ENCODE results near the gene STX5. TPM values are rescaled to one million over a fixed set of nuclear protein-coding genes. Genes with fewer than 3 reads are reported as not detected.

The STX5 gene
- total and polyA plus RNA-seq, 10 of the 15 experiments (the other 5 are each of a cell fraction or from before 2014, with no cell fraction given), result 3.8 to 35.4 (median 27.4) TPM

GRCh38 chr11:62787005-62787759, 44.7 kb downstream of the STX5 start, which contains the start of gene TMEM179B:
TMEM179B (plus strand) TSS chr11:62787402; CDS start chr11:62787432, 30 bp downstream.
- intact Hi-C loops (cut with micrococcal nuclease; ENCODE audit: unreplicated experiment), result loop anchor here (2.0 to 5.0 kb wide), 3 partner anchors 16 to 95 kb away; partner anchors contain the start of genes NXF1, SLC3A2 and TAF6L
- FAIRE-seq, result peak; percentile 97
- POLR2A ChIA-PET, result interaction anchor here (0.6 to 6.0 kb wide), 24 partner anchors 9 to 219 kb away, joined by 3 to 53 read pairs (median 6); partner anchors contain the start of genes HNRNPUL2, LBHD1, POLR2G and SLC3A2
- peak within 1 kb of the TSS; percentile 77 for H3K9ac ChIP-seq (ENCODE audit: control insufficient read depth, insufficient read depth, low read length)
- no peaks in the 10 kb centered on the region for H3K27me3 ChIP-seq (replicated peaks in 1 of 2; ENCODE audit: control insufficient read depth in 2 of 2, insufficient read depth in 2 of 2, low read length in 1 of 2)
- H2AFZ ChIP-seq (ENCODE audit: control insufficient read depth, low read depth, low read length), result peak within 1 kb of the TSS; percentile 52
- peaks cover 3 to 12% of the 10 kb centered on the region in 2 experiments; a peak in 3 of 4 replicates for H3K36me3 ChIP-seq (ENCODE audit: control insufficient read depth in 2 of 2, insufficient read depth in 2 of 2, low read length in 1 of 2)
- H3K4me3 ChIP-seq, result peak within 1 kb of the TSS; percentile 95
- SMC1A ChIA-PET (ENCODE audit: uncharacterized antibody, unreplicated experiment), result interaction anchor here (1.1 to 4.2 kb wide), 14 partner anchors 15 to 94 kb away, joined by 3 to 33 read pairs (median 7); partner anchors contain the start of genes SLC3A2, TAF6L, WDR74 and ZBTB3
- WGBS (ENCODE audit: insufficient coverage, insufficient replicate concordance, low lambda C conversion rate, missing lambda C conversion rate), result under 1% methylated on average over 87 of the region's 88 CpGs
- BruUV-seq (replicated peaks), result no TSS peak
- peak; percentile 80 for ATAC-seq
- H3K4me1 ChIP-seq (ENCODE audit: control insufficient read depth, insufficient read depth, low read length), result peaks cover 7% of the 10 kb centered on the region
- H4K20me1 ChIP-seq (ENCODE audit: control insufficient read depth, insufficient read depth), result no peaks in the 10 kb centered on the region
- CTCF ChIA-PET, result interaction anchor here (0.6 to 6.6 kb wide), 34 partner anchors 10 to 304 kb away, joined by 3 to 131 read pairs (median 6); partner anchors contain the start of genes BSCL2, GNG3, HNRNPUL2 and POLR2G
- peak within 1 kb of the TSS; percentile 64 for H3K27ac ChIP-seq (ENCODE audit: control insufficient read depth, insufficient read depth)
- peak; percentile 88 for DNase-seq (ENCODE audit: low read depth, low spot score)
- in situ Hi-C loops (cut with MboI), result no loop called here
- peaks cover 42% of the 10 kb centered on the region for H3K79me2 ChIP-seq (ENCODE audit: control insufficient read depth, insufficient read depth, low read length)
- RAD21 ChIA-PET (ENCODE audit: unreplicated experiment), result interaction anchor here (0.7 to 3.8 kb wide), 26 partner anchors 9 to 393 kb away, joined by 3 to 57 read pairs (median 5); partner anchors contain the start of genes C11orf98, CSKMT, HNRNPUL2 and LBHD1
- no peaks in the 10 kb centered on the region for H3K9me3 ChIP-seq (replicated peaks; ENCODE audit: control insufficient read depth, insufficient read depth, low read length)
- H3K4me2 ChIP-seq (ENCODE audit: control insufficient read depth, insufficient read depth), result peak within 1 kb of the TSS; percentile 95
- peak; percentile 47; the same call in 1 of the 2 replicates for TF ChIP-seq RUNX3 (IDR thresholded peaks at IDR 0.05; ENCODE audit: low read length)
- TF ChIP-seq PML (IDR thresholded peaks at IDR 0.05; ENCODE audit: low read length), result peak; percentile 98
- 0 out of 2 replicates have a peak, but pooled peaks have one; percentile 21 for TF ChIP-seq FOXK2 (IDR thresholded peaks at IDR 0.05)
- TF ChIP-seq BACH1 (IDR thresholded peaks at IDR 0.05; ENCODE audit: borderline replicate concordance), result peak; percentile 19
- TF ChIP-seq NFIC (IDR thresholded peaks at IDR 0.05; ENCODE audit: low read depth, low read length), result no peak
- TF ChIP-seq CREB1 (IDR thresholded peaks at IDR 0.05; ENCODE audit: low read depth), result peak; percentile 96
- peak; percentile 86 for TF ChIP-seq NKRF (conservative IDR thresholded peaks at IDR 0.05)
- peak; percentile 22; the same call in 1 of the 2 replicates for TF ChIP-seq NR2F1 (conservative IDR thresholded peaks at IDR 0.05)
- TF ChIP-seq IKZF1 (conservative IDR thresholded peaks at IDR 0.05), result peak; percentile 66
- TF ChIP-seq YY1 (IDR thresholded peaks at IDR 0.05; ENCODE audit: low read depth, low read length), result peak; percentile 96
- peak; percentile 69; the same call in 1 of the 2 replicates for TF ChIP-seq CHD2 (IDR thresholded peaks at IDR 0.05; ENCODE audit: borderline replicate concordance, low read depth, low read length)
- TF ChIP-seq POLR2AphosphoS2 (IDR thresholded peaks at IDR 0.05; ENCODE audit: low read depth, low read length), result peak; percentile 98
- peak; percentile 63 for TF ChIP-seq HCFC1 (IDR thresholded peaks at IDR 0.05; ENCODE audit: low read length)
- TF ChIP-seq SMAD1 (IDR thresholded peaks at IDR 0.05; ENCODE audit: low read depth, partially characterized antibody), result no peak
- no peak for TF ChIP-seq RELB (IDR thresholded peaks at IDR 0.05; ENCODE audit: low read depth)
- TF ChIP-seq STAT3 (IDR thresholded peaks at IDR 0.05; ENCODE audit: low read depth, low read length), result no peak
- TF ChIP-seq POU2F2 (IDR thresholded peaks at IDR 0.05; ENCODE audit: borderline replicate concordance, low read depth, low read length), result peak; percentile 93
- peak; percentile 60 for TF ChIP-seq GATAD2B (conservative IDR thresholded peaks at IDR 0.05; ENCODE audit: low read depth)
- TF ChIP-seq PAX5 (IDR thresholded peaks at IDR 0.05; ENCODE audit: borderline replicate concordance, low read depth, low read length), result 0 out of 2 replicates have a peak, but pooled peaks have one; percentile 12
- TF ChIP-seq SP1 (IDR thresholded peaks at IDR 0.05; ENCODE audit: low read depth, low read length), result peak; percentile 64
- TF ChIP-seq CREM (IDR thresholded peaks at IDR 0.05; ENCODE audit: low read depth), result peak; percentile 96
- TF ChIP-seq SREBF1 (IDR thresholded peaks at IDR 0.05; ENCODE audit: low read length), result no peak
- 0 out of 2 replicates have a peak, but pooled peaks have one; percentile 51 for TF ChIP-seq TCF12 (IDR thresholded peaks at IDR 0.05; ENCODE audit: low read depth, low read length)
